Measurements from ENCODE around the gene SLC13A5. TPM values are rescaled to one million over a fixed set of nuclear protein-coding genes. Genes with fewer than 3 reads are reported as not detected.
A peak's percentile ranks its signal among the peaks of the same experiment; 100 is the strongest.

SLC13A5 gene
- total RNA-seq, 2 donors from 2014 or later = not detected

- Histone ChIP-seq H3K4me3 (no peak overlapping the region), H3K9me3 (no peaks in the 10 kb centered on the region), H3K27me3 (no peaks in the 10 kb centered on the region), H3K27ac (no peak overlapping the region), H3K4me1 (peaks cover 8% of the 10 kb centered on the region), H3K36me3 (replicated peaks in 1 of 2; ENCODE audit: insufficient read depth in 1 of 2, low read depth in 2 of 2) (no peaks in the 10 kb centered on the region)
- DNase-seq (no peak), ATAC-seq (no peak)
- 54 to 57% methylated on average over 4 of the region's 4 CpGs for WGBS, 2 donors
- TF ChIP-seq POLR2A (IDR thresholded peaks at IDR 0.05) (no peak), CTCF (IDR thresholded peaks at IDR 0.05) (no peak)
- intact Hi-C loops (cut with DNase I) = no loop called here
Measured at GRCh38 chr17:6681176-6681575, 32.0 kb downstream of the SLC13A5 start.

- no peak overlapping the region for H3K27ac ChIP-seq
- 70 to 74% methylated on average over 6 of the region's 6 CpGs for WGBS, 2 donors
- H3K9me3 ChIP-seq = no peaks in the 10 kb centered on the region
- no peaks in the 10 kb centered on the region for H3K27me3 ChIP-seq
- DNase-seq (no peak), ATAC-seq (no peak)
- no peak overlapping the region for H3K4me3 ChIP-seq
- intact Hi-C loops (cut with DNase I) = loop anchor here (10.0 kb wide), 1 partner anchor 316 kb away; the partner anchor contains the start of gene ALOX12
- no peaks in the 10 kb centered on the region for H3K36me3 ChIP-seq (replicated peaks in 1 of 2; ENCODE audit: insufficient read depth in 1 of 2, low read depth in 2 of 2)
- peaks cover 8% of the 10 kb centered on the region for H3K4me1 ChIP-seq
- no peak for TF ChIP-seq POLR2A (IDR thresholded peaks at IDR 0.05)
- no peak for TF ChIP-seq CTCF (IDR thresholded peaks at IDR 0.05)
Measured at GRCh38 chr17:6679241-6679640, 33.9 kb downstream of the SLC13A5 start.

GRCh38 chr17:6677946-6678345 is 35.2 kb downstream of the SLC13A5 start:
- peaks cover 1% of the 10 kb centered on the region for H3K4me1 ChIP-seq
- H3K9me3 ChIP-seq = no peaks in the 10 kb centered on the region
- TF ChIP-seq POLR2A (IDR thresholded peaks at IDR 0.05) = no peak
- TF ChIP-seq CTCF (IDR thresholded peaks at IDR 0.05) = no peak
- WGBS, 2 donors = 76 to 92% methylated on average over 6 to 7 of the region's 7 CpGs
- DNase-seq (no peak), ATAC-seq (no peak)
- intact Hi-C loops (cut with DNase I) = loop anchor here (10.0 kb wide), 1 partner anchor 317 kb away; the partner anchor contains the start of gene ALOX12
- no peak overlapping the region for H3K27ac ChIP-seq
- no peaks in the 10 kb centered on the region for H3K27me3 ChIP-seq
- no peaks in the 10 kb centered on the region for H3K36me3 ChIP-seq (replicated peaks in 1 of 2; ENCODE audit: insufficient read depth in 1 of 2, low read depth in 2 of 2)
- no peak overlapping the region for H3K4me3 ChIP-seq

GRCh38 chr17:6677158-6677831 is 35.9 kb downstream of the SLC13A5 start:
- no peak for TF ChIP-seq POLR2A (IDR thresholded peaks at IDR 0.05)
- no peak for TF ChIP-seq CTCF (IDR thresholded peaks at IDR 0.05)
- Histone ChIP-seq H3K27ac (no peak overlapping the region), H3K9me3 (no peaks in the 10 kb centered on the region), H3K4me3 (no peak overlapping the region), H3K36me3 (replicated peaks in 1 of 2; ENCODE audit: insufficient read depth in 1 of 2, low read depth in 2 of 2) (no peaks in the 10 kb centered on the region), H3K27me3 (no peaks in the 10 kb centered on the region), H3K4me1 (no peaks in the 10 kb centered on the region)
- ATAC-seq = no peak
- DNase-seq = peak in 1 of 4 donors; percentile 30
- WGBS, 2 donors = 50 to 80% methylated on average over 9 to 16 of the region's 16 CpGs
- intact Hi-C loops (cut with DNase I) = loop anchor here (10.0 kb wide), 1 partner anchor 318 kb away; the partner anchor contains the start of gene ALOX12

GRCh38 chr17:6676802-6677157 is 36.4 kb downstream of the SLC13A5 start:
- Histone ChIP-seq H3K4me1 (no peaks in the 10 kb centered on the region), H3K4me3 (no peak overlapping the region), H3K36me3 (replicated peaks in 1 of 2; ENCODE audit: insufficient read depth in 1 of 2, low read depth in 2 of 2) (no peaks in the 10 kb centered on the region), H3K9me3 (no peaks in the 10 kb centered on the region), H3K27me3 (no peaks in the 10 kb centered on the region), H3K27ac (no peak overlapping the region)
- no peak for DNase-seq
- TF ChIP-seq POLR2A (IDR thresholded peaks at IDR 0.05) (no peak), CTCF (IDR thresholded peaks at IDR 0.05) (no peak)
- intact Hi-C loops (cut with DNase I) = loop anchor here (10.0 kb wide), 1 partner anchor 318 kb away; the partner anchor contains the start of gene ALOX12
- no peak for ATAC-seq
- WGBS, 2 donors = 54 to 64% methylated on average over 4 to 6 of the region's 6 CpGs
